Measurements from ENCODE around the gene FLNC.
A peak's percentile ranks its signal among the peaks of the same experiment; 100 is the strongest.

The FLNC gene

GRCh38 chr7:128877756-128878120, 47.5 kb downstream of the FLNC start:
- TF ChIP-seq CTCF (IDR thresholded peaks at IDR 0.05; ENCODE audit: extremely low read depth, insufficient read depth, missing control alignments) = no peak
- DNase-seq (ENCODE audit: low spot score) = no peak
- in situ Hi-C loops (cut with MboI; ENCODE audit: low pct_unique_long_range_greater_than_20kb, low sequenced_read_pairs, unreplicated experiment) = no loop called here

GRCh38 chr7:128878226-128879105, 48.3 kb downstream of the FLNC start:
- in situ Hi-C loops (cut with MboI; ENCODE audit: low pct_unique_long_range_greater_than_20kb, low sequenced_read_pairs, unreplicated experiment) = no loop called here
- DNase-seq (ENCODE audit: low spot score) = no peak
- TF ChIP-seq CTCF (IDR thresholded peaks at IDR 0.05; ENCODE audit: extremely low read depth, insufficient read depth, missing control alignments) = no peak

GRCh38 chr7:128879461-128879938, 49.3 kb downstream of the FLNC start:
- in situ Hi-C loops (cut with MboI; ENCODE audit: low pct_unique_long_range_greater_than_20kb, low sequenced_read_pairs, unreplicated experiment) = no loop called here
- TF ChIP-seq CTCF (IDR thresholded peaks at IDR 0.05; ENCODE audit: extremely low read depth, insufficient read depth, missing control alignments) = no peak
- no peak for DNase-seq (ENCODE audit: low spot score)

GRCh38 chr7:128879939-128880746, 49.9 kb downstream of the FLNC start:
- peak; percentile 49 for TF ChIP-seq CTCF (IDR thresholded peaks at IDR 0.05; ENCODE audit: extremely low read depth, insufficient read depth, missing control alignments)
- peak; percentile 66 for DNase-seq (ENCODE audit: low spot score)
- in situ Hi-C loops (cut with MboI; ENCODE audit: low pct_unique_long_range_greater_than_20kb, low sequenced_read_pairs, unreplicated experiment) = no loop called here

- TF ChIP-seq CTCF (IDR thresholded peaks at IDR 0.05; ENCODE audit: extremely low read depth, insufficient read depth, missing control alignments) = no peak
- in situ Hi-C loops (cut with MboI; ENCODE audit: low pct_unique_long_range_greater_than_20kb, low sequenced_read_pairs, unreplicated experiment) = no loop called here
- no peak for DNase-seq (ENCODE audit: low spot score)
These were observed 50.7 kb downstream of the FLNC start for GRCh38 chr7:128880791-128881457.

GRCh38 chr7:128881458-128882125, 51.4 kb downstream of the FLNC start:
- in situ Hi-C loops (cut with MboI; ENCODE audit: low pct_unique_long_range_greater_than_20kb, low sequenced_read_pairs, unreplicated experiment) = no loop called here
- no peak for DNase-seq (ENCODE audit: low spot score)
- TF ChIP-seq CTCF (IDR thresholded peaks at IDR 0.05; ENCODE audit: extremely low read depth, insufficient read depth, missing control alignments) = no peak

All from GM13977 (cell line).